Measurements from ENCODE around the gene CEP131.

The CEP131 gene

DNA sequence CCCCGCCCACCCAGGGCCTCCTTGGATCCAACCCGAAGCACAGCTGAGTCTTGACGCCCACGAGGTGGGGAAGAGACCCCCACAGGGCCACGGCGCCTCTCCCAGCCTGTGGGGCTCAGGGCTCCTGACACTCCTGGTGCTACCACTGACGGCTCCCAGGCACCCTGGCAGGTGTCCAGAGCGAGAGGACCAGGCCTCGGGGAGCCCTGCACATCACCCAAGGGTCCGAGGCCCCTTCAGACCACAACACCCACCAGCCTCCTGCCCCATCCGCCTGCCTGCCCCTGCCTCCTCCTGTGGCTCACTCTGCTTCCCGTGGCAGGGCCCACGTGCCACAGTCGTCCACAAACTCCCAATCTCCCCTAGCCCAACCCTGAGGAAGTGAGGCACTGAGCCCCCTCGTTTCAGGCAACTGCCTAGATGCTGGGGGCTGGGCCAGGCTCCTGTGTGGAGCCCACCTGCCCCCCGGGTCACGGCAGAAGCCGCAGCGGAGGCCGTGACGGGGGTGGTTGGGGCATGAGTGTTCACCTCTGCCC is 28.5 kb downstream of the CEP131 start:
- H3F3A ChIP-seq (ENCODE audit: insufficient read depth) = no peaks in the 10 kb centered on the region
- TF ChIP-seq, protein P1, sequence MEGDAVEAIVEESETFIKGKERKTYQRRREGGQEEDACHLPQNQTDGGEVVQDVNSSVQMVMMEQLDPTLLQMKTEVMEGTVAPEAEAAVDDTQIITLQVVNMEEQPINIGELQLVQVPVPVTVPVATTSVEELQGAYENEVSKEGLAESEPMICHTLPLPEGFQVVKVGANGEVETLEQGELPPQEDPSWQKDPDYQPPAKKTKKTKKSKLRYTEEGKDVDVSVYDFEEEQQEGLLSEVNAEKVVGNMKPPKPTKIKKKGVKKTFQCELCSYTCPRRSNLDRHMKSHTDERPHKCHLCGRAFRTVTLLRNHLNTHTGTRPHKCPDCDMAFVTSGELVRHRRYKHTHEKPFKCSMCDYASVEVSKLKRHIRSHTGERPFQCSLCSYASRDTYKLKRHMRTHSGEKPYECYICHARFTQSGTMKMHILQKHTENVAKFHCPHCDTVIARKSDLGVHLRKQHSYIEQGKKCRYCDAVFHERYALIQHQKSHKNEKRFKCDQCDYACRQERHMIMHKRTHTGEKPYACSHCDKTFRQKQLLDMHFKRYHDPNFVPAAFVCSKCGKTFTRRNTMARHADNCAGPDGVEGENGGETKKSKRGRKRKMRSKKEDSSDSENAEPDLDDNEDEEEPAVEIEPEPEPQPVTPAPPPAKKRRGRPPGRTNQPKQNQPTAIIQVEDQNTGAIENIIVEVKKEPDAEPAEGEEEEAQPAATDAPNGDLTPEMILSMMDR (IDR thresholded peaks at IDR 0.05; ENCODE audit: insufficient read depth, low read length, poor library complexity, severe bottlenecking) = no peak
- no peak for TF ChIP-seq EZH2phosphoT487 (conservative IDR thresholded peaks at IDR 0.05; ENCODE audit: low read length)
- H3K27me3 ChIP-seq (ENCODE audit: low read length) = no peaks in the 10 kb centered on the region
- H3K79me2 ChIP-seq (ENCODE audit: insufficient read depth, low read length) = no peaks in the 10 kb centered on the region
- H2AFZ ChIP-seq (ENCODE audit: low read depth, low read length, severe bottlenecking) = no peak overlapping the region
- H3K9me3 ChIP-seq (ENCODE audit: insufficient read depth, low read length) = no peaks in the 10 kb centered on the region
- no peak overlapping the region for H3K4me3 ChIP-seq (ENCODE audit: insufficient read depth, low read length, poor library complexity, severe bottlenecking)
- no peak overlapping the region for H3K4me2 ChIP-seq (ENCODE audit: low read depth, low read length, poor library complexity, severe bottlenecking)
- H3K9me2 ChIP-seq (replicated peaks; ENCODE audit: insufficient read depth, low read length) = no peaks in the 10 kb centered on the region
- H3K9ac ChIP-seq (ENCODE audit: low read length) = no peak overlapping the region
- no peaks in the 10 kb centered on the region for H4K20me1 ChIP-seq (ENCODE audit: low read depth, low read length)
- no peaks in the 10 kb centered on the region for H3K36me3 ChIP-seq (ENCODE audit: low read length)
- no peak overlapping the region for H3K27ac ChIP-seq (ENCODE audit: low read depth, low read length)

DNA sequence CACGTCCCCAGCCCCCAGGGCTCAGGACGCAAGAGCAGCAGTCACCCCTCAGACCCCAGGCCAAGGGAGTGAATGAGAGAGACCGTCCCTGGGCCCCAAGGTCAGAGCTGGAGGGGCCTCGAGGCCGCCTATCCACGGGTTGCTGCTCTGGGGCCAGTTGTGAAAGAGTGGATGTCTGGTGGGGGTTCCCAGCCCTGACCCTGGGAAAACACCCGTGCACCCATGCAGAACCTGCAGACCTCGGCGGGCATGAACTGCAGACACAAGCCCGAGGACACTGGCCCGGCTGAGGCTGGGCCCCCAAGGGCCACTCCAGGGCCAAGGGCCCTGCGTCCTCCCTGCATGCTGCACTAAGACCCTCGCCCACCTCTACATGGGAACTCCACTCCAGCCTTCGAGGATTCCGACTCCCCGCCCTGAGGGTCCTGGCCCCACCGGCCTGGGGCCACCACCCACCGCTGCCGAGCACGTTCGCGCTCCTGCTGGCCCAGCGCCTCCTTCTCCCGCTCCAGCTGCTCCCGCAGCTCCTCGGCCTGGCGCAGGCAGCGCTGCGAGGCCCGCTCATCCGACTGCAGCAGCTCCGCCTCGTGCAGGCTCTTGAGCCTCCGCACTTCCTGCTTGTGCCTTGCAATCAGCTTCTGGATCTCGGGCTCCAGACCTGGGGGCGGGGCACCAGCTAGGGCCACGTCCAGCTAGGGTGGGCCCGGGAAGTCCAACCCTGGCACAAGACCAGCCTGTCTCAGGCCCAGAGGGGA is 29.1 kb downstream of the CEP131 start:
- no peaks in the 10 kb centered on the region for H3K9me3 ChIP-seq (ENCODE audit: insufficient read depth, low read length)
- H3K36me3 ChIP-seq (ENCODE audit: low read length) = no peaks in the 10 kb centered on the region
- TF ChIP-seq, protein P1 (IDR thresholded peaks at IDR 0.05; ENCODE audit: insufficient read depth, low read length, poor library complexity, severe bottlenecking) = no peak
- TF ChIP-seq EZH2phosphoT487 (conservative IDR thresholded peaks at IDR 0.05; ENCODE audit: low read length) = no peak
- no peak overlapping the region for H3K27ac ChIP-seq (ENCODE audit: low read depth, low read length)
- H3K9ac ChIP-seq (ENCODE audit: low read length) = no peak overlapping the region
- H3K4me3 ChIP-seq (ENCODE audit: insufficient read depth, low read length, poor library complexity, severe bottlenecking) = no peak overlapping the region
- no peaks in the 10 kb centered on the region for H3K9me2 ChIP-seq (replicated peaks; ENCODE audit: insufficient read depth, low read length)
- no peak overlapping the region for H2AFZ ChIP-seq (ENCODE audit: low read depth, low read length, severe bottlenecking)
- H3K79me2 ChIP-seq (ENCODE audit: insufficient read depth, low read length) = no peaks in the 10 kb centered on the region
- H3K4me2 ChIP-seq (ENCODE audit: low read depth, low read length, poor library complexity, severe bottlenecking) = no peak overlapping the region
- H3K27me3 ChIP-seq (ENCODE audit: low read length) = no peaks in the 10 kb centered on the region
- H4K20me1 ChIP-seq (ENCODE audit: low read depth, low read length) = no peaks in the 10 kb centered on the region
- H3F3A ChIP-seq (ENCODE audit: insufficient read depth) = no peaks in the 10 kb centered on the region

DNA sequence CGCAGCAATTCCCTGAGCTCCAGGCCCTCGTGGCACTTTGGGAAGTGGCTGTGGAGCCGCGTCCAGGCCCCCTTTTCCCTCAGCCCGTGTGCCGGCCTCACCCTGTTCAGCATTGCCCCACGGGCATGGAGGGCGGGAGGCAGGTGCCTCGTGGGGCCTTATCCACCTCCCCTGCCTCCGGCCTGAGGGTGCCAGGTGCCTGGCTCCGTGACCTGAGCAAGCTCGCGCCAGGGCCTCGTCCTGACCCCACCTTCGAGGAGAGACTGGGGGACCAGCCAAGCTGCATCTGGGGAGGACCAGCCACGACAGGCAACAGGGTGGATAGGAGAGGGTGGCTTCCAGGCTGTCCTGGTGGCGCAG is 29.7 kb downstream of the CEP131 start:
- no peak for TF ChIP-seq EZH2phosphoT487 (conservative IDR thresholded peaks at IDR 0.05; ENCODE audit: low read length)
- TF ChIP-seq, protein P1 (IDR thresholded peaks at IDR 0.05; ENCODE audit: insufficient read depth, low read length, poor library complexity, severe bottlenecking) = no peak
- Histone ChIP-seq H3K27me3 (ENCODE audit: low read length) (no peaks in the 10 kb centered on the region), H3K4me3 (ENCODE audit: insufficient read depth, low read length, poor library complexity, severe bottlenecking) (no peak overlapping the region), H3K4me2 (ENCODE audit: low read depth, low read length, poor library complexity, severe bottlenecking) (no peak overlapping the region), H3K9me2 (replicated peaks; ENCODE audit: insufficient read depth, low read length) (no peaks in the 10 kb centered on the region), H3K79me2 (ENCODE audit: insufficient read depth, low read length) (no peaks in the 10 kb centered on the region), H3K9ac (ENCODE audit: low read length) (no peak overlapping the region), H3K36me3 (ENCODE audit: low read length) (no peaks in the 10 kb centered on the region), H3K9me3 (ENCODE audit: insufficient read depth, low read length) (no peaks in the 10 kb centered on the region), H3K27ac (ENCODE audit: low read depth, low read length) (no peak overlapping the region), H4K20me1 (ENCODE audit: low read depth, low read length) (no peaks in the 10 kb centered on the region), H3F3A (ENCODE audit: insufficient read depth) (no peaks in the 10 kb centered on the region), H2AFZ (ENCODE audit: low read depth, low read length, severe bottlenecking) (no peak overlapping the region)

Measured in SU-DHL-6 (cell line).